NCI-H1436 treated with DMSO at 0.1 percent for 48 hours (cell line): ENCODE data around the gene SPECC1.
"Not testable (repeated sequence)": the region's sequence is repeated elsewhere in the genome, so short reads cannot be mapped to it uniquely, and the experiment has no call there.

Experiments used
- DNase-seq: peaks from one replicate; lab custom pipeline; 2025; lab: John Stamatoyannopoulos, UW

The SPECC1 gene

GRCh38 chr17:20068445-20068844 is 59.3 kb downstream of the SPECC1 start:
- DNase-seq = no peak

- DNase-seq = no peak
Observed at GRCh38 chr17:20071824-20072691, 62.9 kb downstream of the SPECC1 start.

GRCh38 chr17:20072692-20072992 is 63.5 kb downstream of the SPECC1 start:
- peak; percentile 81 for DNase-seq

GRCh38 chr17:20073055-20073979 is 64.2 kb downstream of the SPECC1 start:
- DNase-seq = no peak

- DNase-seq = no peak
Observed at GRCh38 chr17:20074001-20074400, 64.8 kb downstream of the SPECC1 start.

GRCh38 chr17:20074489-20074888 is 65.3 kb downstream of the SPECC1 start:
- no peak for DNase-seq

GRCh38 chr17:20076137-20076536 is 67.0 kb downstream of the SPECC1 start:
- DNase-seq = not testable (repeated sequence)

GRCh38 chr17:20077978-20078685 is 69.0 kb downstream of the SPECC1 start:
- no peak for DNase-seq

GRCh38 chr17:20080513-20080912 is 71.4 kb downstream of the SPECC1 start:
- no peak for DNase-seq

GRCh38 chr17:20083156-20083859 is 74.1 kb downstream of the SPECC1 start:
- no peak for DNase-seq

GRCh38 chr17:20084621-20085282 is 75.6 kb downstream of the SPECC1 start:
- no peak for DNase-seq

- no peak for DNase-seq
Observed at GRCh38 chr17:20085283-20085845, 76.2 kb downstream of the SPECC1 start.

- DNase-seq = no peak
Observed at GRCh38 chr17:20086416-20087076, 77.4 kb downstream of the SPECC1 start.

- no peak for DNase-seq
Observed at GRCh38 chr17:20087538-20088250, 78.5 kb downstream of the SPECC1 start.

- no peak for DNase-seq
Observed at GRCh38 chr17:20089756-20090547, 80.8 kb downstream of the SPECC1 start.

- DNase-seq = no peak
Observed at GRCh38 chr17:20091174-20092029, 82.2 kb downstream of the SPECC1 start.

- peak; percentile 42 for DNase-seq
Observed at GRCh38 chr17:20092261-20092867, 83.2 kb downstream of the SPECC1 start.
